ENCODE measurements around the gene PGK1.
"Not testable (repeated sequence)": the region's sequence is repeated elsewhere in the genome, so short reads cannot be mapped to it uniquely, and the experiment has no call there.

Gene PGK1

DNA sequence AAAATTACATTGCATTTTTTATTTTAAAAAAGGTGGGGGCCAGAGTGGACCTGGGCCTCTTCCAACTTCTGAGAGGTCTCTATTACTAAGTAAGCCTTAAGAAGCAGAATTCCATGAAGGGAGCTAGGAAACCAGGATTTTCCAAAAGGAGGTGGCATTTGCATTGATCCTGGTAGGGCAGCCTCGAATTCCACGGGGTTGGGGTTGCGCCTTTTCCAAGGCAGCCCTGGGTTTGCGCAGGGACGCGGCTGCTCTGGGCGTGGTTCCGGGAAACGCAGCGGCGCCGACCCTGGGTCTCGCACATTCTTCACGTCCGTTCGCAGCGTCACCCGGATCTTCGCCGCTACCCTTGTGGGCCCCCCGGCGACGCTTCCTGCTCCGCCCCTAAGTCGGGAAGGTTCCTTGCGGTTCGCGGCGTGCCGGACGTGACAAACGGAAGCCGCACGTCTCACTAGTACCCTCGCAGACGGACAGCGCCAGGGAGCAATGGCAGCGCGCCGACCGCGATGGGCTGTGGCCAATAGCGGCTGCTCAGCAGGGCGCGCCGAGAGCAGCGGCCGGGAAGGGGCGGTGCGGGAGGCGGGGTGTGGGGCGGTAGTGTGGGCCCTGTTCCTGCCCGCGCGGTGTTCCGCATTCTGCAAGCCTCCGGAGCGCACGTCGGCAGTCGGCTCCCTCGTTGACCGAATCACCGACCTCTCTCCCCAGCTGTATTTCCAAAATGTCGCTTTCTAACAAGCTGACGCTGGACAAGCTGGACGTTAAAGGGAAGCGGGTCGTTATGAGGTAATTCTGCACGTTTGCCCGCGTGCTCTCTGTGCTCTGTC is at the start of gene PGK1:
Gene PGK1 (plus strand): TSS at position 626 of the 824 bp plus-strand sequence. CDS start 93 bp downstream, at position 719.
- peak; percentile 85 for DNase-seq (ENCODE audit: low read depth)

DNA sequence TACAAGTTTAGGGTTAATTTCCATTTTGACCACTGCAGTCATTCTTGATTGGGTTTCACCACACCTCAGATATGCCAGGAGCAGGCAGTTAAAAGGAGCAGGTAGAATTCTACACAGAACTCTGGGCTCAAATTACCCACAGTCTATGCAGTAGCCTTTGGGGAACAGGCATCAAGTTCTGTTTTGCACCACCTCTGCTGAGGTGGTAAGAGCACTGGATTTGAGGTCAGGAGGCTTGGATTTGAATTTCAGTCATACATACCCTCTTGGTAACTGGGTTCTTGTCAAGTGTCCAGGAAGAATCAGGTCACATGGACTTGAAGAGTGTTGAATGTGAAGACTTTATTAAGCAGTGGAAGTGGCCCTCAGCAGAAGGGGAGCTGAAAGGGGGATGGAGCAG is 40.4 kb upstream of the PGK1 start:
- no peak for DNase-seq (ENCODE audit: low read depth)

DNA sequence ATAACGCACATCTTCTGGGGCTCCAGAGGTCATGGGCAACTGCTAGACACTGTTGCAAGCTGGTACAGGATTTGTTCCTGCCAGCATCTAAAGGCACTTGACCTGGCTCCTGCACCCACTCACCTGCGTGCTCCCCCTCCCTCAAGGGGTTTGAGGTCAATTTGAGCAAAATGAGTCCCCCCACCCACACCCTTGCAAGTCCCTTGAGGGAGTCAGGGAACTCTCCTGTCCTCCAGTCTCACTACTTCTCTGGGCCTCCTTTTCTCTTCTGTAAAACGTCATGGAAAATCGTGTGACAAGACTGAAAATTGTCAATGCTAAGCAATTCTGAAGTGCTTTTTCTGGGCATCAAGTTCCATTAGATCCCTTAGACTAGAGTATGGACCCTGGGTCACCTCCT is 39.9 kb upstream of the PGK1 start:
- DNase-seq (ENCODE audit: low read depth): no peak

DNA sequence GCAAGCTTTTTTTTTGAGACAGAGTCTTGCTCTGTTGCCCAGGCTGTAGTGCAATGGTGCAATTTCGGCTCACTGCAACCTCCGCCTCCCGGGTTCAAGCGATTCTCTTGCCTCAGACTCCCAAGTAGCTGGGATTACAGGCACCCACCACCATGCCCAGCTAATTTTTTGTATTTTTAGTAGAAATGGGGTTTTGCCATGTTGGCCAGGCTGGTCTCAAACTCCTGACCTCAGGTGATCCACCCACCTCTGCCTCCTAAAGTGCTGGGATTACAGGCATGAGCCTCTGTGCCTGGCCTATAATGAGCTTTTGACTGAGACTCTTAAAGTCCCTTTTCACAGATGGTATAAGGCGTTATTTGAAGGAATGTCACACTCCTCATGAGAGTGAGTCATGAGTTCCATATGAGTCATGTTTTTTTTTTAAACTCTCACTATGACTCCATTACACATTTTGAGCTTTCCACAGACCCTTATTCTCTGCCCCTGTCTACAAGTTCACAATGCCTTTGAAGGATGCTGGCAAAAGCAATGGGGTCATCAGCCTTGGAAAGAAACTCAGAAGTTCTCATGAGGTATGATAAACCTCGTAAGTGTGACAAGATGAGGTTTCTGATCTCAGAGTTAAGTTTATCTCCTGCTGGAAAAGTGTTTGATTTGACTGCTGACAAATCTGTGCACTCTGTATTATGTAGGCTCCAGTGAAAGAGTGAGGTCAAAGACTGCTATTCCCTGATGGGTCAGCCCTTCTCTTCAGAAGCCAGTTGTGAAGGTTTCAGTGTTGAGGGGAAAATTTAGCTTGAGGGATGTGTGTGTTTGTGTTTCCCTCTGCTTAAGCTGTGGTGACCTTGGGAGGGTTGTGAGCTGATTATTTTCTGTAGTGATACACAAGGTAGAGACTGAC is 39.1 kb upstream of the PGK1 start:
- DNase-seq (ENCODE audit: low read depth): not testable (repeated sequence)

DNA sequence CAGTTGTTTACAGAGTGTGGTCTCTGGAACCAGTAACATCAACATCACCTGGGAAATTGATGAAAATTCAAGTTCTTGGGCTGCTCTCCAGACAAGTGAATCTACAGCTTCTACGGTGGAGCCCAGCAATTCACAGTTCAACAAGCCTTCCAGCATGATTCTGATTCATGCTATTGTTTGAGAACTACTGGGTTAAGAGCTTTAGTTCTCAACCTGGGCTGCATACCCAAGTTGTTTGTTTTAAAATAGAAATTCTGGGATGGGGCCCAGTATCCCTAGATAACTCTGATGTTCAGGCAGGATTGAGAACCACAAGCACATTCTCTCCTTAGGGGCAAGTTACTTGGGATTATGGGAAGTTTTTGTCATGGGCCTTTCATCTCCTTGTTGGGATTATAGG is 37.9 kb upstream of the PGK1 start:
- no peak for DNase-seq (ENCODE audit: low read depth)

DNA sequence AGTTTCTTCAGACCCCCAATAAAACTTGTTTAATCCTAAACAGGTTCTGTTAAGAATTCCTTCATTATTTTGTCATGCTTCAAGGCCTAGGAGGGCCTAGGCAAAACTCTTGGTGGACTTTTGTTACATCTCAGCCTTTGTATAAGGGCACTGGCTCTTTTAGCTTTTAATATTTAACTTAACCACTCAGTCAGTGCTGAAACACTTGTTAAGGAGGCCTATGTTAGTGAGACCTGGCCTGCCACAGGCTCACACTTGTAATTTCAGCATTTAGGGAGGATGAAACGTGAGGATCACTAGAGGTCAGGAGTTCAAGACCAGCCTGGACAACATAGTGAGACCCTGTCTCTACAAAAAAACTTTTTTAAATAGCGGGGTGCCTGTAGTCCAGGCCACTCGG is 32.7 kb upstream of the PGK1 start:
- no peak for DNase-seq (ENCODE audit: low read depth)

DNA sequence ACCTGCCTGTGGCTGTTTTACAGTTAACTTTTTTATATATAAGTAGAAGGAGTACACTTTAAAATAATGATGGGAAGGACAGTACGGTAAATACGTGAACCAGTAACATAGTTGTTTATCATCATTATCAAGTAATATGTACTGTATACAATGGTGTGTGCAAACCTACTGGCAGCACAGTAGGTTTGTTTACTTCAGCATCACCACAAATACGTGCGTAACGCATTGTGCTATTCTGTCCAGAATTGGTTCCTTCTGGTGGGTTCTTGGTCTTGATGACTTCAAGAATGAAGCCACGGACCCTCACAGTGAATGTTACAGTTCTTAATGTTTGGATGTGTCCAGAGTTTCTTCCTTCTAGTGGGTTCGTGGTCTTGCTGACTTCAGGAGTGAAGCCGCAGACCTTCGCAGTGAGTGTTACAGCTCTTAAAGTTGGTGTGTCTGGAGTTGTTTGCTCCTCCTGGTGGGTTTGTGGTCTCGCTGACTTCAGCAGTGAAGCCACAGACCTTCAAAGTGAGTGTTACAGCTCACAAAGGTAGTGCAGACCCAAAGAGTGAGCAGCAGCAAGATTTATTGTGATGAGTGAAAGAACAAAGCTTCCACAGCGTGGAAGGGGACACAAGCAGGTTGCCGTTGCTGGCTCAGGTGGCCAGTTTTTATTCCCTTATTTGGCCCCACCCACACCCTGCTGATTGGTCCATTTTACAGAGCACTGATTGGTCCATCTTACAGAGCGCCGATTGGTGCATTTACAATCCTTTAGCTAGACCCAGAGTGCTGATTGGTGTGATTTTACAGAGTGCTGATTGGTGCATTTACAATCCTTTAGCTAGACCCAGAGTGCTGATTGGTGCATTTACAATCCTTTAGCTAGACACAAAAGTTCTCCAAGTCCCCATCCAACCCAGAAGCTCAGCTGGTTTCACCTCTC is 30.6 kb upstream of the PGK1 start:
- not testable (repeated sequence) for DNase-seq (ENCODE audit: low read depth)

DNA sequence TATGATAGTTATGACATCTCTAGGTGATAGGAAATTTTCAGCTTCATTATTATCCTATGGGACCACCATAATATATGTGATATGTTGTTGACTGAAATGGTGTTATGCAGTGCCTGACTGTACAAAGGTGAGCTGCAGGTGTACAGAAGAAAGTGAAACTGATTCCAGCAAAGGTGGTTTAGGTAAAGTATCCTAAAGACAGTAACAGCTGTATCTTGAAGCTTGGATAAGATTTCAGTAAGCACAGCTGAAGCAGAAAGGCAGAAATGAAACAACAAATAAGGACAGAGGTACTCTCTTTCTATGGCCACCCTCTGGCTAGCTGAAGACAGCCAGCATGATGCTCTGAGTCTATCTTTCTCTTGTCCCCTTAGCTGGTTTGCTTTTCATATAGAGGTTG is 30.0 kb upstream of the PGK1 start:
- no peak for DNase-seq (ENCODE audit: low read depth)

DNA sequence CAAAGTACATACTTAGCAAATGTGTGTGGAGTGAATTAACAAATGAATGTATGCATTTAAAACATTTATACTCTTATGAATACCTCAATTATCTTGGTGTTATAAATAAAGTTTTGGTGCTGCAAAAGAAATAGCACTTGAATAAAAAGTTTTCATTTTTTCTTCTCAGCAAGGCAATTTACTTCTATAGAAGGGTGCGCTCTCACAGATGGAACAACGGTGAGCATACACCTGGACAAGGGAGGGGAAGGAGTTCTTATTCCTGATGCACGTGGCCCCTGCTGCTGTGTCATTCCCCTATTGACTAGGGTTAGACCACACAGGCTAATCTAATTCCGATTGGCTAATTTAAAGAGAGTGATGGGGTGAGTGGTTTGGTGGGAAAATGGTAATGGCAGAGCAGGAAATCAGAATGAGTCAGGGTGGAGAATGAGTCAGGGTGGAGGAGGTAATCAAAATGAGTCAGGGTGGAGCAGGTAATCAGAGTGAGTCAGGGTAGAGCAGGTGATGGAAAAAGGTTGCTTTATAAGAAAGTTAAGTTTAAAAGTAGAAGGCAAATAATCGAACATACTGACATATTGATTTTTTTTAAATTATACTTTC is 28.2 kb upstream of the PGK1 start:
- no peak for DNase-seq (ENCODE audit: low read depth)

DNA sequence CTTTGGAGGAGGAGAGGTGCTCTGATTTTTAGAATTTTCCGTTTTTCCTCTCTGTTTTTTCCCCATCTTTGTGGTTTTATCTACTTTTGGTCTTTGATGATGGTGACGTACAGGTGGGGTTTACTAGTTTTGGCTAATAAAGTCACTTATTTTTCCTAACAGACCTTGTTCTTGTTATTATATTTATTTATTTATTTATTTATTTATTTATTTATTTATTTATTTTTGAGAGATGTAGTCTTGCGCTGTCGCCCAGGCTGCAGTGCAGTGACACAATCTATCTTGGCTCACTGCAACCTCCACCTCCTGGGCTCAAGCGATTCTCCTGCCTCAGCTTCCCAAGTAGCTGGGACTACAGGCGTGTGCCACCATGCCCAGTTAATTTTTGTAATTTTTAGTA is 22.6 kb upstream of the PGK1 start:
- DNase-seq (ENCODE audit: low read depth): not testable (repeated sequence)

DNA sequence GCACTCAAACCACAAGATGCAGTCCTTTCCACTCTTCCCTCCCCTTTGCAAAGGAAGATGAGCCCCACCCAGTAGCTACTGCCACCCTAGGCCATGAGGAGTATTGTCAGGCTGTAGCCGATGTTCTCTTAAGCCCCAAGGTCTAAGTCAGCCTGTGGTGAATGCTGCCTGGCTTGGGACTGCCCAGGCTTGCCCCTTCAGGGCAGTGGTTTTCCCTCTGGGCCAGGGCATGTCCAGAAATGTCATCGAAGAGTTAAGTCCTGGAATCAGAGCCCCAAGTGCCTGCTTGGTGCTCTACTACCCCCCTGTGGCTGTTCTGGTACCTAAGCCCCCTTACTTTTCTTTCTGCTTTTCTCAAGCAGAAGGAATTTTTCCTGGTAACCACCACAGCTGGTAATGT is 11.8 kb upstream of the PGK1 start:
- no peak for DNase-seq (ENCODE audit: low read depth)

DNA sequence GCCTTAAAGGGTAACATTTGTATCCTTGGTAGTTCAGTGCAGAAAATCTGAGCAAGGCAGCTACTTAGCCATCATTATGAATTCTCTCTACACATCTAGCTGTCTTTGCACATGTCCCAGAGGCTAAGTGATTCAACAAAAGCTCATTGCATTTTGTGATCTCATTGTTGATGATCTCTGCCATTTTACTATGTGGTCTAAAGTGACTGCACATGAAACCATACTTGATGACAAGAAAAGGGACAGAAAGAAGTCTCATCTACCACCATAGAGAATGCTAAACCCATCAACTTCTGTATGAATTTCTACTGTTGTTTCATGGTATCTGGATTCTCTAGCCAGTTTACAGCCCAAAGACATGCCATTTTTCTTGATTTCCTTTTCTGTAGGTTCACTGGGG is 5.9 kb upstream of the PGK1 start:
- no peak for DNase-seq (ENCODE audit: low read depth)

DNA sequence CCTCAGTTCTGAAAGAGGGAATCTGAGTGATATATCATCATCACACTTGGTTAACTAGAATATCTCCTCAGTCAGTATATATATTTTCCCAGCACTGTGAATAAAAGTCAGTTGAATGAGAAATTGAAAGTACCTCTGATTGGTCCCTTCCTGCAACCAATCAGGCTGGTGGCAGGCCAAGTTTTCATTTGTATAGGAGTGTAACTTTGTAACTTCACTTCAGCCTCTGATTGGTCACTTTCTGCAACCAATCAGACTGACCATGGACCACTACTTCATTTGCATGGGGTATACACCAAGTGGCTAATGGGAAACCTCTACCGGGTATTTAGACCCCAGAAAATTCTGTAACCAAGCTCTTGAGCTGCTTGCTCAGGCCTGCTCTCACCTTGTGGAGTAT is 2.0 kb upstream of the PGK1 start:
- no peak for DNase-seq (ENCODE audit: low read depth)

DNA sequence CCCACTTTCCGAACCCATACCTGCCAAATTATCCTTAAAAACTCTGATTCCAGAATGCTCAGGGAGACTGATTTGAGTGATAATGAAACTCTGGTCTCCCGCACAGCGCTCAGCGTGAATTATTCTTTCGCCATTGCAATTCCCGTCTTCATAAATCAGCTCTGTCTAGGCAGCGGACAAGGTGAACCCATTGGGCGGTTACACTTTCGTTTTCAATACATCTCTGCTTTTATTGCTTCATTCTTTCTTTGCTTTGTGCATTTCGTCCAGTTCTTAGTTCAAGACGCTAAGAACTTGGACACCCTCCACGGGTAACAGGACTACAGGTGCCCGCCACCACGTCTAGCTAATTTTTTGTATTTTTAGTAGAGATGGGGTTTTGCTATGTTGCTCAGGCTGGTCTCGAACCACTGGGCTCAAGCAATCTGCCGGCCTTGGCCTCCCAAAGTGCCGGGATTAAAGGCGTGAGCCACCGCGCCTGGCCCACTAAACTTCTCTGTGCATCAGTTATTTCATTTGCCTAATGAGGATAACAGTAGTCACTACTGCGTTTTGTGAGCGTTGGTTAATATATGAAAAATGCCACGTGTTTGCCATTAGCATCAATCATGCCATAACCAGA is 936 bp upstream of the PGK1 start:
- DNase-seq (ENCODE audit: low read depth): no peak

DNA sequence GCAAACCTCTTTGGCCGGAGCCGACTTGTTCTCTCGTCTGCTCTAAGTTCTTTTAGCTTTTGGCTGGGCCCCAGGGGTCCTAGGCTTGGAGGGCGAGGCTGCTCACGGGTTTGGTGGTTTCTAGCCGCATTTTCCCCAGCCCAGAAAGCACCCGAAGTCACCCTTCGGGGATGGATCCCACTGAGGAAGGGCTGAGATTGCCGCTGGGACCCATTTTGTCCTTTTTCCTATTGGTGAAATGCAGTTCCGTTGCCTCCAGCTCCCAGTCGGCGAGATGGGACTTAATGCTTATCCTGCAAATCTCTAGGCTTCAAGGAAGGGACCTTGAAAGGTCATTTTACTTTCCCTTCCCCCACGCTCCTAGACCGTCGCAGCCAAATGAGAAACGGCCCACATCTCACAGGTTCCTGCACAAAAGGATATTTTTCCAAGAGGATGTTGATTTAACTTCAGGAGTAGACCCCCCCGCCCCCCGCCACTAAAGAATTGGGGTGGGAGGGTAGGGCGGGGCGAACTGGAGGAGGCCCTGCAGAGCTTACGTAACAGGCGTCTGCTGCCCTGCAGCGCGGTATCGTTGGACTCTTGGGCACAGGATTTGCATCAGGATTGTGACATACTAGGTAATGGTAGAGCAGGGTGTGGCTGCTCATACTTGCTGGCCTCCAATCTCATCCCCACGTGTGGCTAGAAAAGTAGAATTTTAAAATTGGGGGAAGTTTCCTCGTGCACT is 564 bp downstream of the PGK1 start:
- no peak for DNase-seq (ENCODE audit: low read depth)

DNA sequence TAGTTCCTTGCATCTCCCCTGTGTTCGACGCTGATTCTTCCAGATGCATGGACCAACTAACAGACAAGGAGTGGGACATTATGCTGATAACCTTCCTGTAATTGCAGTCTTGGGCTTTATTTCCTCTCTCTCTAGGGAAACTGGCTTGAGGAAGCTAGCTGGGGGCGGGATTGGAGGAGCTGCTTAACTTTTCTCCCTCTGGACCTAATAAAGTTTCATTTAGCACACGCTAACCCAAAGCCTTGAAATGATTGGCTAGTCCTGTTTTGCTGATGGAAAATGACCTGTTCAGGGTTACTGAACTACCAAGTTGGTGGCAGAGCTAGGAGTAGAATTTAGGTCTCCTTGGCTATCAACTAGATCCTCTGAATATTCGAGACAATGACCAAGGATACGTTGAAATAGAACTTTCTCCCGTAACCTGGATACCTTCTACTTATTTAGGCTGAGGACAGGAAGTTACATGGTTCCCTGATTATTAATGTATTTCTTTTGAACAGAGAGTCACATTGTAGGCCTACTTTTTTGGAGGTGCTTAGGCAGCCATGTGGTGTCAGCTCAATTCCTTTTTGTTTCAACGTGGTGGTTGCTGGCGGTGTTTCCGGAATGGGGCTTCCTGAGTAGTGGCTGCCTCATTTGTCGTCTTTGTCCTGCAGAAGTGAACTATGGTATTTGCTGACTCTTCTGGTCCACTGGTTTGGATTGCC is 2.0 kb downstream of the PGK1 start:
- DNase-seq (ENCODE audit: low read depth): no peak

DNA sequence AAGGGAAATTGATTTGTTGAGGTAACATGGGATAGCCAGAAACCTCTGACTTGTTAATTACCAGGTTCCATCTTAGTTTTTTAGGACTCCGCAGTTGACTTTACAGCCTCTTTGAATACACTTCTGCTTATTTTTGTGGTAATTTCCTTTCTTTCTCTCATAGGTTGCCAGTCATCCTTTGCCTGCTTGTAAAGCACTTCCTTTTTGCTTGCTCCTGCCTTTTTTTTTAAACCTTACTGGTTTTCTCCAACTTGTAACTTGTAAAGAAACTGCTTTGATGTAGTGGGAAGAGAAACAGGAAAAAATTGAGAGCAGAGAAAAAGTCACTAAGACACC is 2.6 kb downstream of the PGK1 start:
- no peak for DNase-seq (ENCODE audit: low read depth)

DNA sequence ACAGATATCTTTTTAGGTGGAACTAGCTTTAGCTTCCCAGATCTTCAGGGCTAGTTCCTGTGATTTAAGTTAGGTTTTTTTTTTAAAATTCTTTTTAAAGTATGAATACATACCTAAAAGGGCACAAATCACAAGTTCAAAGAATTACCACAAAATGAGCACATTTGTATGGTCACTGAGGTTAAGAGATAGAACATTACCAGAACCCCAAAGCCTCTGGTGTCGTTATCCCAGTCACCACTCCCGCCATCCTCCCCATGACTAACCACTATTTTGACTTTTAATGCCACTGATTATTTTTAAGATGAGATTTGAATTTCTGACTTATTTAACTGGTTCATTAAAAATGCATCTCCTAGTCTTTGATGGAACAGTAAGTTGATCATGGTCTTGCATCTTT is 5.4 kb downstream of the PGK1 start:
- DNase-seq (ENCODE audit: low read depth): no peak

DNA sequence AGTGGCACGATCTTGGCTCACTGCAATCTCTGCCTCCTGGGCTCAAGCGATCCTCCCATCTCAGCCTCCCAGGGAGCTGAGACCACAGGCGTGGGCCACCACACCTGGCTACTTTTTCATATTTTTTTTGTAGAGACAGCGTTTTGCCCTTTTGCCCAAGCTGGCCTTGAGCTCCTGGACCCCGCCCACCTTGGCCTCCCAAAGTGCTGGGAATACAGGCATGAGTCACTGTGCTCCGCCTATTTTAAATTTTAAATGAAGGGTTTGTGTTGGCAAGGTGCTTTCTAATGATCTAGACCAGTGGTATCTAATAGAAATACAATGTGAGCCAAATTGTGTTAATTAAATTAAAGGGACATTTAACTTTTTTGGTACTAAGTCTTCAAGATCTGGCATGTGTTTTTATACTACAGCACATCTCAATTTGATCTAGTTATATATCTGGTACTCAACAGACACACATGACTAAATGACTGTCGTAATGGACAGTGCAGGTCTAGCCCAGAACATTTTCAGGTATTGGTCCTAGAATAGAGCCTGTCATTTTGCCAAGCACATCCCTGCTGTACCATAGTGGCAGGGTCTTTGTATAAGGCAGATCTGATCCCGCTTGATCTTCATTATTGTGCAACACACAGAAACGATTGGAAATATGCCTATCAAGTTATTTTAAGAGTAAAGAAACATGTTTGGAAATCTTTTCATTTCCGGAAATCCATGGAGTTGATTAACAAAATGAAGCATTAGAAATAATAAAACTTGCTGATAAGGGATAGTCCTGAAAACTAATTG is 7.3 kb downstream of the PGK1 start:
- DNase-seq (ENCODE audit: low read depth): no peak
